HG03103 (cell line): ENCODE data around the gene LMNB1.
"Not testable (repeated sequence)": the region's sequence is repeated elsewhere in the genome, so short reads cannot be mapped to it uniquely, and the experiment has no call there.

ENCODE experiments used
- ATAC-seq: cut with Tn5 transposase; IDR thresholded peaks from one replicate; pipeline ENCODE4 v1.9.1; 2021; ENCODE audit warnings: low read depth; ENCODE audit not compliant: unreplicated experiment

The LMNB1 gene

GRCh38 chr5:126852841-126853271, 75.9 kb downstream of the LMNB1 start:
- no peak for ATAC-seq

- not testable (repeated sequence) for ATAC-seq
Observed at GRCh38 chr5:126853541-126854307, 76.8 kb downstream of the LMNB1 start.

DNA sequence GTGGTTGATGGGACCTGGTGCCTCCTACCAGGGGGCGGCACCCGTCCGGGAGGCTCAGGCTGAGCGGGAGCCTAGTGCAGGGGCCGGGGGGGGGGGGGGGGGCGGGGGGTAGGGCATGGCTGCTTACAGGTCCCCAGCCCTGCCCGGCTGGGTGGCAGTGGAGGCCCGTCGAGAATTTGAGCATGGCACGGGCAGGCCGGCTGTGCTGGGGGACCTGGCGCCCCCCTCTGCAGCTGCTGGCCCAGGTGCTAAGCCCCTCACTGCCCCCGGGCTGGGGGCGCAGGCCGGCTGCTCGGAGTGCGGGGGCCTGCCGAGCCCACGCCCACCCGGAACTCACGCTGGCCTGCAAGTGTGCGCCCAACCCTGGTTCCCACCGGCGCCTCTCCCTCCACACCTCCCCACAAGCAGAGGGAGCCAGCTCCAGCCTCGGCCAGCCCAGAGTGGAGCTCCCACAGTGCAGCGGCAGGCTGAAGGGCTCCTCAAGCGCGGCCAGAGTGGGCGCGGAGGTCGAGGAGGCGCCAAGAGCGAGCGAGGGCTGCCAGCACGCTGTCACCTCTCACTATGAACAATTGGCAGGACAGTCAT, 77.7 kb downstream of the LMNB1 start:
- ATAC-seq = no peak

DNA sequence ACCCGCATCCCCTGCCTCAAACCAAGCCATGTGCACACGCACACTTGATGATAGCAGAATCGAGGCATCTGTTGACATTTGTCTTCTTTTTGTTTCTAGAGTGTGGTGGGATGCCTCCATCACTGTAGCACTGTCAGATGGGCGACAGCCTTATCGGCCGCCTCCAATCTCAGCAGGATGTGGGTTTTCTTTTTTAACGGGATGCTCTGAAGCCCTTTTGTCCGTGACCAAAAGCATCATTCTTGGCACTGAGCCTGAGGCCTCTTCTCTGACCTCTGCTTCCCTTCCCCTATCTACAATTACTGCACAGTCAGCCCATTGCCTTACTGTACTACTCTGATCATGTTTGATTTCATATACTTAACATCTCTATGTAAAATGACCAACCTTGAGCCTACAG, 78.3 kb downstream of the LMNB1 start:
- no peak for ATAC-seq

DNA sequence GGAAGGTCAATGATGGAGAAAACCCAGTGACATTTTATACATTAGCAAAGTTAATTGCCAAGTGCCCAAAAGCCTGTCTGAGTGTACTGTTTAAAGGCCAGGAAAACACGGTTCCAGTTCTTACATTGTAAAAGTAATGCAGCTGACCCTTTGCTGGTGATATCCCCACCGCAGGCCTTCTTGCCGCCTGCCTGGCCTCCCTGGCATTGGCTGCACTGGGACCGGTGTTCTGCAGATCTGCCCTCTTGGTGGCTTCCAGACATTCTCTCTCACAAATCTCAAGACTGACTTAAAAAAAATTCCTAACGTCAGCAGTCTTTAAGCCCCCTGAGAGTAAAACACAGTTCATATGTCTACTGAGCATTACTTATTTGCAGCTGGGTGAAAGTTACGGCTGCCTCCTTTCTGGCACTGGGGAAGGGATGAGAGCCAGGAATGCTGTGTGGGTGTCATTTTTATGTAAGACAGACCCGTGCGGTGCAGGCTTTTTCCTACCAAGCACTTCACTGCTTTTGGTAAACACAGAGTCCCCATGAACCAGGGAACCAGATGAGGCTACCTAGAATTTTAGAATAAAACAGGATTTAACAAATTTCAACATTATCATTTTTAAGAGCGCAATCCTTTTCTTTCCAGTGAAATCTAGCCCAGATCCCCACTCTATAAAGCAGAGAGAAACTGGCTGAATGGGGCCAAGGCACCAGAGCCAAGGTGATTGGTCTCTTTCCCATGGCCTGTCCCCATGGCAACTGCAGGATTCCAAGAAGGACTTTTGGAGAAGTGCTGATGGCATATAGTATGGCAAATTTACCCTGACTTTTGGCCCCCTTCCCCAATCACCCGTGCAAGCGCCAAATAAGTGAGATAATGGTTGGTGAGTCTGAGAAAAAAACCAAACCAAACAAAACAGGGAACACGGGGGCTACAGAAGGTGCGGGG, 80.8 kb downstream of the LMNB1 start:
- no peak for ATAC-seq

DNA sequence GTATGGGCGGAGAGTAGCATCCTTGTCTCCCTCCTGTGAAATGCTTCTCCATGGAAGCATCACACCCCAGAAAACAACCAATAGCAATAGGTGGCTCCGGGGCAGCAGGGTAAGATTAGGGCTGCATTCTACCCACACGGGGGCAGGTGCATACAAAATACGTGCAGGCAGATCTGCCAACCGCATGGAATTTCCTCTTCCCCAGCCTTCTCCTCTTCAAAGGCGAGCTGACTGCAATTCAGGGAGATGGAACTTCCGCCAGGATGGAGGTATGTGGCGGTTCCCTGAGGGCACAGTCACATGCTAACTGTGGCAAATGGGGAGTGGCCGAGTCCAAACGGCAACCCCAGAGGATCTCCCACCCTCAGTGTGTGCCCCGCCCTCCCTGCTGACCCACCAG, 81.5 kb downstream of the LMNB1 start:
- no peak for ATAC-seq

GRCh38 chr5:126863402-126863801, 86.5 kb downstream of the LMNB1 start:
- ATAC-seq = no peak

GRCh38 chr5:126864042-126864688, 87.2 kb downstream of the LMNB1 start:
- ATAC-seq = no peak

DNA sequence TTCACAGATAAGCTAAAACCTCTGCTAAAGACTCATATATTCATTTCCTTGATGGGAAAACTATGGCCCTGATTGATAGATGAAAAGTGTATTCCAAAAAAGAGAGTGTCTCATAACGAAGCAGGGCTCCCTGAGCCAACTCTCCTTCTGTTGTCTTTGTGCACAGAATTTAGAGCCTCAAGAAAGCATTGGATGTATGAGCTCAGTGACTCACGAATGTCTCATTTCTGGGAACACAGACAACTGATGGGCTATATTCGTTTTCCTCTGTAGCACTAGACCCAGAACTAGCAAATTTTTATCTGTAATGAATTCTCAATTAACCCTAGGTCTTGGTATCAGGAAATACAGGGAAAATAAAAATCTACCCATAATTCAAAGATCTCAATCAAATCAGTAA, 88.4 kb downstream of the LMNB1 start:
- no peak for ATAC-seq

DNA sequence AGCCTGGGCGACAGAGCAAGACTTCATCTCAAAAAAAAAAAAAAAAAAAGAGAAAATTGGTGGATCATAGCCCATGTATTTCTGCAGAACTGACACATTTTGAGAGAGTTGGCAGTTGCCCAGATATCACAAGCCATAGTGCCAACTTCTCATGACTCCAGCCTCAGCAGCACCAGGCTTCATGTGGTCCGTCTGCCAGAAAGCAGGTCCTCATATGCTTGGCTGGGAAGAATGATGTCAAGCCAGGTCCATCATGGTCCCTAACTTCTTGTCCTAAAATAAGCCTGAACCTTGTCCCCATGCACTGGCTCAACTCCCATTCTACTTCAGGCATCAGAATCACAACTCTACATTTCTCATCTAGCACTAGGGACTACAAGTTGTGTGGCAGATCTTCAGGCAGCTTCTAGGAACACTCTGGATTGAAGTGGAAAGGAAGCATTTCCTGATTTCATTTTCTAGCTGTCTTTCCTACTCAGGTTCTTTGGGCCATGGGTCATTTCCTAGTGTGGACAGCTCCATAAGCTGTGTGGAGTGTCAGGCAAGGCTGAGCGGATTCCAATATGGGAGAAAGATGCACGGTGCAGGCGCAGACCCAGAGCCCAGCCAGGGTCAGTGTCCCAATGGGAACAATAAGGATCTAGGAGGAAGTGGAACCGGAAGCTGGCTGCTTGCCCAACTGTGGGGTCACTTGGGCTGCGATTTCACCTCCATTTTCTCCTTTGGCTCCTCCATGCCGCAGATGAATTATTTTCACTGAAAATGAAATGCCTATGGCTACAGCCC, 90.1 kb downstream of the LMNB1 start:
- ATAC-seq = no peak

- no peak for ATAC-seq
Observed at GRCh38 chr5:126868338-126869004, 91.5 kb downstream of the LMNB1 start.

DNA sequence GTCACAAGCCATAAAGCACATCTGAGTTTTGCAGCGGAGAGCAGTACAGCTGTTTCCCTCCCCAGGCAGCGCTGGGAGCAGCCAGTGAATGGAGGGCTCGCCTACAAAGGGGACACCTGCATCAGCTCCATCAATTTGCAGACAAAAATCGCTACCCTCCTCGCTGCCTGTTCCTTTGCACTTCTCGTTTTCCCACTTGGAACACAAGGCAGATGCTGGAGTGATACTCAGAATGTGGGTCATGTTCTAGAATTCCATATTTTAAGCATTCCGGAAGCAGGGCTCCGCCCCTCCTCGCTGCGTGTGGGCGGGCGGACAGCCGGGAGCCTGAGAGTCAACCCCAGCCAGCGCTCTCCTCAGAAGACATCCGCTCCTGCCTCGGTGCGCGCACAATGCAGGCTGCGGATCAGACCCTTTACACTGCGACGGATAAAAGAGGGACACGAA, 92.1 kb downstream of the LMNB1 start:
- no peak for ATAC-seq

DNA sequence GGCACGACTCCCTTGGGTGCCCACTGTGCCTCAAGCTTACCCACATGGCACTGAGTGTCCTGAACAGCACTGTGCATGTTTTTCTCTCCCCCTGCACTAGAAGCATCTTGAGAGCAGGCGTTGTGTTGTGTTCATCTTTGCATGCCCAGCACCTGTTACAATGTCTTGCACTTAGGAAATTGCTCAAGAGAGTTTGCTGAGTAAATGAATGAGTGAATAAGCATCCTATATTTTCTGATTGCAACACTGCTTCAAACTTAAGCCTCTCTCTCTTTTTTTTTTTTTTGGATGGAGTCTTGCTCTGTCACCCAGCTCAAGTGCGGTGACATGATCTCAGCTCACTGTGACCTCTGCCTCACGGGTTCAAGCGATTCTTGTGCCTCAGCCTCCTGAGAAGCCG, 94.5 kb downstream of the LMNB1 start:
- ATAC-seq = no peak

- ATAC-seq = no peak
Observed at GRCh38 chr5:126872561-126873354, 95.8 kb downstream of the LMNB1 start.

- ATAC-seq = no peak
Observed at GRCh38 chr5:126875303-126875785, 98.4 kb downstream of the LMNB1 start.

DNA sequence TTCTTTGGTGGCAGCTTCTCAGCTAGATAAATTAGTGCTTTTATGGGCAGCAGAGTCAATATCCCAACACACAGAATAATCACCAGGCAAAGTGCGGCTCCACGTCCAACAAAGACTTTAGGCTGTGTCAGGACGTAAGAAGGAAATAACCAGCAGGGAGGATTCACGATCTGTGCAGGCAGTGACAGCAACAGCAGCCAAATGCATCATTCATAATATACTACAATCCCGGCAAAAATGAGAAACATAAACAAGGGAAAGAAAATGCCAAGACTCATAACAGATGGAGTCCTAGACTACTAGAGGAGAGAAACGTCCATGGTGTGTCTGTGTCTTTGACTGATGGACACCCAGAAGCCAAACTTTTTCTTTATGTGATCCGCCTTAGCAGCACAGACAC, 100.7 kb downstream of the LMNB1 start:
- ATAC-seq = no peak

- ATAC-seq = no peak
Observed at GRCh38 chr5:126878085-126878484, 101.1 kb downstream of the LMNB1 start.

DNA sequence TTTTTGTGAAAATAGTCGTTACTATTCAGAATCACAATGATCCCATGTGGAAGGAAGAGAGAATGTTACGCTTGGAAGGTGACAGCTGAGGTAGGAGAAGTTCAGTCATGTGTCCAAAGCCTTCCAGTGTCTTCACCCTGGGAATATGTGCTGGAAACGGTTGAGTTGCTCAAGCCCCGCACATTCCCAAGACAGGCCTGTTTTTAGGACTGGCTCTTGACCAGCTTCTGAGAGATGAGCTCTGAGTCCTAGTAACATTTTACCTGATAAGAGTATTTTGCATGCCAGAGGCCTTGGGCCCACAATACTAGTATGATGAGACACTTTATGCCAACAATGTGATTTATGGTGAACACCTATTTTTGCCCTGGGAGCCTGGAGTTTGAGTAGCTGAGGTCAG, 101.7 kb downstream of the LMNB1 start:
- ATAC-seq = no peak
